ENCODE data around the gene KLHL15.

The KLHL15 gene

GRCh38 chrX:23999671-24000070 is 27.3 kb downstream of the KLHL15 start:
- TF ChIP-seq CTCF (conservative IDR thresholded peaks at IDR 0.05; ENCODE audit: control insufficient read depth, insufficient read depth, low read depth, low read length): no peak

GRCh38 chrX:23993012-23993633 is 33.9 kb downstream of the KLHL15 start:
- H3K4me3 ChIP-seq (ENCODE audit: control insufficient read depth, low read depth, low read length): no peak overlapping the region
- no peak for TF ChIP-seq CTCF (conservative IDR thresholded peaks at IDR 0.05; ENCODE audit: control insufficient read depth, insufficient read depth, low read depth, low read length)
- DNase-seq (ENCODE audit: low read depth): peak; percentile 14

More at GRCh38 chrX:23999671-24000070, 27.3 kb downstream of the KLHL15 start:
- no peak for DNase-seq (ENCODE audit: low read depth)
- H3K4me3 ChIP-seq (ENCODE audit: control insufficient read depth, low read depth, low read length): no peak overlapping the region

- no peak overlapping the region for H3K4me3 ChIP-seq (ENCODE audit: control insufficient read depth, low read depth, low read length)
- no peak for TF ChIP-seq CTCF (conservative IDR thresholded peaks at IDR 0.05; ENCODE audit: control insufficient read depth, insufficient read depth, low read depth, low read length)
- DNase-seq (ENCODE audit: low read depth): no peak
Measured at GRCh38 chrX:23992431-23992830, 34.6 kb downstream of the KLHL15 start.

GRCh38 chrX:23990455-23990854 is 36.5 kb downstream of the KLHL15 start:
- no peak for TF ChIP-seq CTCF (conservative IDR thresholded peaks at IDR 0.05; ENCODE audit: control insufficient read depth, insufficient read depth, low read depth, low read length)
- DNase-seq (ENCODE audit: low read depth): no peak
- H3K4me3 ChIP-seq (ENCODE audit: control insufficient read depth, low read depth, low read length): no peak overlapping the region

GRCh38 chrX:23989689-23990088 is 37.3 kb downstream of the KLHL15 start:
- DNase-seq (ENCODE audit: low read depth): no peak
- TF ChIP-seq CTCF (conservative IDR thresholded peaks at IDR 0.05; ENCODE audit: control insufficient read depth, insufficient read depth, low read depth, low read length): no peak
- H3K4me3 ChIP-seq (ENCODE audit: control insufficient read depth, low read depth, low read length): no peak overlapping the region

GRCh38 chrX:23982891-23983290 is 44.1 kb downstream of the KLHL15 start:
- no peak for DNase-seq (ENCODE audit: low read depth)
- H3K4me3 ChIP-seq (ENCODE audit: control insufficient read depth, low read depth, low read length): no peak overlapping the region
- TF ChIP-seq CTCF (conservative IDR thresholded peaks at IDR 0.05; ENCODE audit: control insufficient read depth, insufficient read depth, low read depth, low read length): no peak

GRCh38 chrX:23981711-23982110 is 45.3 kb downstream of the KLHL15 start:
- no peak overlapping the region for H3K4me3 ChIP-seq (ENCODE audit: control insufficient read depth, low read depth, low read length)
- DNase-seq (ENCODE audit: low read depth): no peak
- no peak for TF ChIP-seq CTCF (conservative IDR thresholded peaks at IDR 0.05; ENCODE audit: control insufficient read depth, insufficient read depth, low read depth, low read length)

Data from fibroblast of mammary gland (primary cell).